ENCODE data around the gene RASGRF2.

DNA sequence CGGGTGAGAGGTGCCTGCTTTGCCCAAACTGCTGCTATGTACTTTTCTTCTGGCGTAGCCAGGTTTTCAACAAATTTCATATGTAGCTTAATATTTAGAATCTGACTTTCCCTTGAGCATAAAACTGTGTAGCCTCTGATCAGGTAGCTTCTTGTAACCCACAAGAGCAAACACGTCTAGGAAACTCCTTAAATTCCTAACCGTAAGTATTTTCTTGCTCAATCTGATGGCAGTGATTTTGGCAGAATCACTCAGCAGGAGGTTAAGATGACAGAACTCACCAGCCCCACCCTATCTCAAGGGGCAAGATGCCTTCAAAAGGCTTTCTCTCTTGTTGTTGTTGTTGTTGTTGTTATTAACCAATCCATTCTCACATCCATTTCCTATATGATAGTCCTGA lies 293.7 kb downstream of the RASGRF2 start:
- TF ChIP-seq BHLHE40 (IDR thresholded peaks at IDR 0.05; ENCODE audit: borderline replicate concordance) (no peak), ARNT (IDR thresholded peaks at IDR 0.05) (no peak), ELF4 (IDR thresholded peaks at IDR 0.05) (no peak), ZNF384 (IDR thresholded peaks at IDR 0.05) (no peak), SP1 (IDR thresholded peaks at IDR 0.05) (no peak), FOXK2 (IDR thresholded peaks at IDR 0.05) (no peak), NFRKB (IDR thresholded peaks at IDR 0.05) (no peak), FOXM1 (IDR thresholded peaks at IDR 0.05; ENCODE audit: borderline replicate concordance) (no peak), SUZ12 (IDR thresholded peaks at IDR 0.05) (no peak), FOXA1 (IDR thresholded peaks at IDR 0.05) (no peak), CTBP1 (IDR thresholded peaks at IDR 0.05; ENCODE audit: borderline replicate concordance) (no peak), L3MBTL2 (conservative IDR thresholded peaks at IDR 0.05) (no peak), LEF1 (IDR thresholded peaks at IDR 0.05; ENCODE audit: borderline replicate concordance) (no peak), TARDBP (IDR thresholded peaks at IDR 0.05) (no peak)

Measured in HEK293T (cell line).